Astrocyte (in vitro differentiated cells and primary cell): ENCODE data around the gene GRAP.

Experiments
- EZH2 ChIP-seq: IDR thresholded peaks from 2 replicates; pipeline ENCODE4 v1.6.1; 2012; ENCODE audit warnings: mild to moderate bottlenecking, low read length, inconsistent platforms; ENCODE audit not compliant: insufficient read depth
- TF ChIP-seq, protein P1 (sequence below): IDR thresholded peaks from 2 replicates; pipeline ENCODE4 v1.5.1; 2011; ENCODE audit warnings: low read depth, mild to moderate bottlenecking, inconsistent platforms, low read length, moderate library complexity; ENCODE audit not compliant: insufficient read depth

DNA sequence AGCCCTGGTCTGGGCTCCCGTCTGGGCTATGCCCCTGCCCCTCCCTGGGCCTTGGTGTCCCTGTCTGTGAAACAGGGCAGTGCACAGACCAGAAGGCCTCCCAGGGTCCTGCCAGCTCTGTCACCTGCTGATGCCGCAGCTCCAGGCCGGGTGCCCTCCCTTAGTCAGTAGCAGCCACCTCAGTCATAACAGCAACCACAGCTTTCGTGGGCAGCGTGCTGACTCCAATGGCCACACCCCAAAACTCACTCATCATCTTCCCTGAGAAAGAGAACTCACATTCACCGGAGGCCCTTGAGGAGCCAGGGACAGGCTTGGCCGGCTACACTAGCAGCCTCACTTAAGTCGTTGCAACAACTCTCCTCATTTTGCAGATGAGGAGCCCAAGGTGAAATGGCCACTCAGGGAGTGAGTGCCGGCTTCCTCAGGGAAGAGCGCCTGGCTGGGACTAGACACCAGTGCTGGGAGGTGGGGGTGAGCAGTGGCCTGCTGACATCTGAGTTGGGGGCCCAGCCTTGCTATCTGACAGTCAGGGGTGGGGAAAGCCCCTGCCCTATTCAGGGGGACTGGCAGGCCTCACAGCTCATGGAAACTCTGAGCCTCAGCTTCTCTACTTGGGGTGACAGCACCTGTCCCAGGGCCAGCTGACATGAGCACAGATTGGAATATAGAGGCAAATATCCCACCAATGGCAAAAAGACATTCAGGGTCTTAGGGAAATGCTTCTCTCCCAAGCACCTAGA lies 72.2 kb downstream of the GRAP start:
- TF ChIP-seq, protein P1, sequence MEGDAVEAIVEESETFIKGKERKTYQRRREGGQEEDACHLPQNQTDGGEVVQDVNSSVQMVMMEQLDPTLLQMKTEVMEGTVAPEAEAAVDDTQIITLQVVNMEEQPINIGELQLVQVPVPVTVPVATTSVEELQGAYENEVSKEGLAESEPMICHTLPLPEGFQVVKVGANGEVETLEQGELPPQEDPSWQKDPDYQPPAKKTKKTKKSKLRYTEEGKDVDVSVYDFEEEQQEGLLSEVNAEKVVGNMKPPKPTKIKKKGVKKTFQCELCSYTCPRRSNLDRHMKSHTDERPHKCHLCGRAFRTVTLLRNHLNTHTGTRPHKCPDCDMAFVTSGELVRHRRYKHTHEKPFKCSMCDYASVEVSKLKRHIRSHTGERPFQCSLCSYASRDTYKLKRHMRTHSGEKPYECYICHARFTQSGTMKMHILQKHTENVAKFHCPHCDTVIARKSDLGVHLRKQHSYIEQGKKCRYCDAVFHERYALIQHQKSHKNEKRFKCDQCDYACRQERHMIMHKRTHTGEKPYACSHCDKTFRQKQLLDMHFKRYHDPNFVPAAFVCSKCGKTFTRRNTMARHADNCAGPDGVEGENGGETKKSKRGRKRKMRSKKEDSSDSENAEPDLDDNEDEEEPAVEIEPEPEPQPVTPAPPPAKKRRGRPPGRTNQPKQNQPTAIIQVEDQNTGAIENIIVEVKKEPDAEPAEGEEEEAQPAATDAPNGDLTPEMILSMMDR = no peak
- TF ChIP-seq EZH2 = no peak
